ENCODE measurements around the gene TMEM175.

- TF ChIP-seq SAFB2 (IDR thresholded peaks at IDR 0.05; ENCODE audit: borderline replicate concordance, low read depth, low read length, severe bottlenecking) (no peak), MYBL2 (IDR thresholded peaks at IDR 0.05; ENCODE audit: low read depth) (no peak), MYBL2 (CRISPR knock-in tag; IDR thresholded peaks at IDR 0.05; ENCODE audit: borderline replicate concordance) (no peak), BRCA1 (IDR thresholded peaks at IDR 0.05) (no peak), BRCA1 (CRISPR knock-in tag; IDR thresholded peaks at IDR 0.05) (no peak), FOXA3 (CRISPR knock-in tag; conservative IDR thresholded peaks at IDR 0.05 in 1 of 2, IDR thresholded peaks at IDR 0.05 in 1 of 2) (no peak), POLR2A (conservative IDR thresholded peaks at IDR 0.05) (no peak), JUND (IDR thresholded peaks at IDR 0.05; ENCODE audit: borderline replicate concordance, low read depth, low read length) (no peak), JUND (tag; IDR thresholded peaks at IDR 0.05; ENCODE audit: borderline replicate concordance, low read depth, low read length) (no peak), POLR2AphosphoS5 (IDR thresholded peaks at IDR 0.05; ENCODE audit: control insufficient read depth, insufficient read depth, low read depth, low read length) (no peak), FOXA1 (IDR thresholded peaks at IDR 0.05; ENCODE audit: borderline replicate concordance) (no peak), CTCF (IDR thresholded peaks at IDR 0.05 in 2 of 3, conservative IDR thresholded peaks at IDR 0.05 in 1 of 3; ENCODE audit: insufficient read depth in 2 of 3, low read depth in 1 of 3, low read length in 3 of 3) (no peak)
Measured at GRCh38 chr4:1003271-1004070, 71.2 kb downstream of the TMEM175 start.

Data from K562 (cell line).